Panc1 (cell line): ENCODE results near the gene SMIM31. TPM values are rescaled to one million over a fixed set of nuclear protein-coding genes. Genes with fewer than 3 reads are reported as not detected.

Experiments
- ATAC-seq: fragments of 200-7000 bp; cut with Tn5 transposase; 2 replicates; pipeline ENCODE4 v1.9.1; 2020; ENCODE audit warnings: mild to moderate bottlenecking, moderate library complexity
- BruUV-seq: library from RNA; stranded (reverse); fragments of 400-500 nt; replicated peaks from 2 replicates; lab custom pipeline; 2021; lab: Mats Ljungman, UMichigan
- CTCF ChIA-PET: fragments of 300-600 bp; sonication (Branson Sonifier 250); formaldehyde crosslinking; loops from one replicate; lab custom pipeline; 2022; ENCODE audit warnings: antibody characterized with exemption; lab: Charles Lee
- POLR2A ChIA-PET: fragments of 300-600 bp; sonication (Branson Sonifier 250); formaldehyde crosslinking; loops from one replicate; lab custom pipeline; 2022; ENCODE audit warnings: antibody characterized with exemption; lab: Charles Lee
- DNase-seq: peaks from one replicate; pipeline ENCODE4 v3.0.0-alpha.2; 2010; ENCODE audit warnings: low read depth, low spot score
- H3K27ac ChIP-seq: 2 replicates; pipeline ENCODE4 v1.5.1; 2011; ENCODE audit warnings: mild to moderate bottlenecking, low read length, inconsistent platforms
- H3K27me3 ChIP-seq: fragments of 200-500 bp; sonication (Bioruptor generic); 2 replicates; pipeline ENCODE4 v1.6.0; 2014; ENCODE audit warnings: low read length, inconsistent platforms; ENCODE audit not compliant: control insufficient read depth, insufficient read depth
- H3K36me3 ChIP-seq: fragments of 200-500 bp; sonication (Bioruptor generic); 2 replicates; pipeline ENCODE4 v1.5.1; 2014; ENCODE audit warnings: inconsistent platforms, mild to moderate bottlenecking, low read length, moderate library complexity; ENCODE audit not compliant: control insufficient read depth, insufficient read depth
- H3K4me1 ChIP-seq: 2 replicates; pipeline ENCODE4 v1.5.1; 2011; ENCODE audit warnings: inconsistent platforms, mild to moderate bottlenecking, low read length, moderate library complexity; ENCODE audit not compliant: control insufficient read depth, insufficient read depth
- H3K4me3 ChIP-seq, 2 experiments: 2 replicates each; pipeline ENCODE4 v1.5.1; 2011 to 2012; ENCODE audit warnings: low read depth in 2 of 2, low read length in 2 of 2, mild to moderate bottlenecking in 2 of 2, inconsistent platforms in 1 of 2, moderate library complexity in 1 of 2
- H3K9me3 ChIP-seq: fragments of 200-500 bp; sonication (Bioruptor generic); 2 replicates; pipeline ENCODE4 v1.5.1; 2014; ENCODE audit warnings: low read depth, mild to moderate bottlenecking, inconsistent platforms, low read length, moderate library complexity; ENCODE audit not compliant: control insufficient read depth, insufficient read depth
- CTCF ChIP-seq: fragments of 450-650 bp; IDR thresholded peaks from 2 replicates; pipeline ENCODE4 v1.5.1; 2017; ENCODE audit warnings: mild to moderate bottlenecking
- POLR2AphosphoS5 ChIP-seq: IDR thresholded peaks from 2 replicates; pipeline ENCODE4 v1.6.1; 2012; ENCODE audit warnings: mild to moderate bottlenecking, low read depth, low read length, moderate library complexity
- REST ChIP-seq, 2 experiments: IDR thresholded peaks; 2 replicates each; pipeline ENCODE4 v1.6.1; 2011 to 2012; ENCODE audit warnings: low read depth in 2 of 2, control low read depth in 1 of 2, low read length in 1 of 2, mild to moderate bottlenecking in 1 of 2, moderate library complexity in 1 of 2; ENCODE audit not compliant: insufficient read depth in 1 of 2
- SIN3A ChIP-seq: IDR thresholded peaks from 2 replicates; pipeline ENCODE4 v1.6.1; 2012; ENCODE audit warnings: low read depth, mild to moderate bottlenecking, low read length, moderate library complexity, borderline replicate concordance; ENCODE audit not compliant: insufficient read depth
- TCF7L2 ChIP-seq: IDR thresholded peaks from 2 replicates; pipeline ENCODE4 v1.6.1; 2011; ENCODE audit warnings: mild to moderate bottlenecking, low read depth, low read length, inconsistent platforms
- in situ Hi-C: cut with HindIII; loops from 2 replicates; pipeline ENCODE4 v1.10.0; 2016; ENCODE audit warnings: low sequenced_read_pairs, low pct_unique_long_range_greater_than_20kb
- intact Hi-C: fragments of 100-400 bp; cut with micrococcal nuclease; formaldehyde crosslinking; loops from one replicate; pipeline ENCODE4 v1.10.0; 2022; ENCODE audit not compliant: unreplicated experiment
- total RNA-seq: library from RNA; stranded (reverse); gene quantifications from one replicate; pipeline ENCODE4 v1.2.1, GENCODE V29; 2021; ENCODE audit not compliant: unreplicated experiment

The SMIM31 gene
- total RNA-seq, 1 experiment from 2014 or later, result not detected

GRCh38 chr4:164846566-164846965 is 92.6 kb downstream of the SMIM31 start:
- no peak for ATAC-seq
- Histone ChIP-seq H3K4me1 (no peaks in the 10 kb centered on the region), H3K27ac (no peak overlapping the region), H3K27me3 (no peaks in the 10 kb centered on the region), H3K36me3 (no peaks in the 10 kb centered on the region), H3K4me3 (no peak overlapping the region), H3K9me3 (no peaks in the 10 kb centered on the region)
- DNase-seq, result no peak
- in situ Hi-C loops, result no loop called here
- intact Hi-C loops, result no loop called here
- no TSS peak for BruUV-seq
- POLR2A ChIA-PET, result no interaction called here
- no peak for TF ChIP-seq TCF7L2
- CTCF ChIA-PET, result no interaction called here

- no TSS peak for BruUV-seq
- in situ Hi-C loops (no loop called here), intact Hi-C loops (no loop called here)
- ChIA-PET POLR2A (no interaction called here), CTCF (no interaction called here)
- Histone ChIP-seq H3K27ac (no peak overlapping the region), H3K4me3 (no peak overlapping the region), H3K36me3 (no peaks in the 10 kb centered on the region), H3K4me1 (no peaks in the 10 kb centered on the region), H3K9me3 (no peaks in the 10 kb centered on the region), H3K27me3 (no peaks in the 10 kb centered on the region)
- ATAC-seq (no peak), DNase-seq (no peak)
- TF ChIP-seq POLR2AphosphoS5 (no peak), TCF7L2 (no peak), CTCF (no peak), SIN3A (no peak), REST (IDR thresholded peaks at IDR 0.05; ENCODE audit: insufficient read depth in 1 of 2, low read depth in 2 of 2, low read length in 1 of 2) (no peak)
Observed at GRCh38 chr4:164847016-164847415, 93.1 kb downstream of the SMIM31 start.

- Histone ChIP-seq H3K4me3 (no peak overlapping the region), H3K27me3 (no peaks in the 10 kb centered on the region), H3K9me3 (no peaks in the 10 kb centered on the region), H3K27ac (no peak overlapping the region), H3K4me1 (no peaks in the 10 kb centered on the region), H3K36me3 (no peaks in the 10 kb centered on the region)
- BruUV-seq, result no TSS peak
- in situ Hi-C loops (no loop called here), intact Hi-C loops (no loop called here)
- ATAC-seq, result no peak
- CTCF ChIA-PET, result no interaction called here
- POLR2A ChIA-PET, result no interaction called here
- no peak for DNase-seq
- no peak for TF ChIP-seq TCF7L2
- TF ChIP-seq SIN3A, result no peak
- TF ChIP-seq POLR2AphosphoS5, result no peak
- no peak for TF ChIP-seq CTCF
- no peak for TF ChIP-seq REST (IDR thresholded peaks at IDR 0.05; ENCODE audit: insufficient read depth in 1 of 2, low read depth in 2 of 2, low read length in 1 of 2)
Observed at GRCh38 chr4:164847967-164848649, 94.2 kb downstream of the SMIM31 start.
